ENCODE measurements around the gene RFK. TPM values are rescaled to one million over a fixed set of nuclear protein-coding genes. Genes with fewer than 3 reads are reported as not detected.

Gene RFK
- total and polyA plus RNA-seq, 9 of the 15 experiments (the other 6 are each of a cell fraction or from before 2014, with no cell fraction given), result 3.8 to 51.1 (median 14.8) TPM

DNA sequence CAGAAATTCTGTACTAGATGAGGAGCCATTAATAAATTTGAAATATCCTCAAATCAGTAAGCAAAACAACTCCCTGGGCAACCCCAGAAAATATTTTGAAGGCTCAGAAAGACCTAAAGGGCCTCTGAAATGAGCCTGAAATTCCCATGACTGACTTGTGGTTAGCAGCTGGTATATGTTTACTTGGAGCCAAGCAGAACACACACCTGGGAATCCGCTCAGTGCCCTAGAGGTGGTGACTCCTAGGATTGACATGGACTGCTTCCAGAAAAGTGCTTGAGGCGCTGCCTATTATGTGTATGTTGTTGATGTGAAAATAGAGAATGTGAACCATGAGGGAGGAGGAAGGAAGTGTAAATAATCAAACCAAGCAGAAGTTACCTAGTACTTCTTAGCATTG is 14.7 kb downstream of the RFK start (continued):
- no peak for TF ChIP-seq RERE (CRISPR knock-in tag; IDR thresholded peaks at IDR 0.05; ENCODE audit: borderline replicate concordance)
- no peak for TF ChIP-seq CHAMP1 (IDR thresholded peaks at IDR 0.05)
- no peak for TF ChIP-seq ZFP1 (CRISPR knock-in tag; IDR thresholded peaks at IDR 0.05)
